Transverse colon (tissue), 4 donors: ENCODE measurements around the gene PTCH1. TPM values are rescaled to one million over a fixed set of nuclear protein-coding genes. Genes with fewer than 3 reads are reported as not detected.
A peak's percentile ranks its signal among the peaks of the same experiment; 100 is the strongest.

Experiments used
- DNase-seq: peaks from one replicate; pipeline ENCODE4 v3.0.0-alpha.2; 2019
- H3K27ac ChIP-seq, 4 donors: fragments of 200-600 bp; sonication (generic); 2 replicates each; pipeline ENCODE4 v1.5.1; 2016 to 2018; ENCODE audit warnings: inconsistent platforms in 4 of 4
- H3K27me3 ChIP-seq: fragments of 200-600 bp; sonication (generic); 2 replicates; pipeline ENCODE4 v1.5.1; 2017; ENCODE audit warnings: inconsistent platforms
- H3K36me3 ChIP-seq, 4 donors: fragments of 200-600 bp; sonication (generic); 2 replicates each; pipeline ENCODE4 v1.5.1; 2017 to 2019; ENCODE audit warnings: inconsistent platforms in 4 of 4
- H3K4me1 ChIP-seq, 4 donors: fragments of 200-600 bp; sonication (generic); 2 replicates each; pipeline ENCODE4 v1.5.1; 2017 to 2020; ENCODE audit warnings: inconsistent platforms in 4 of 4
- H3K4me3 ChIP-seq, 4 donors: fragments of 200-600 bp; sonication (generic); 1 replicate in 1 of 4; 2 replicates in 3 of 4; pipeline versions ENCODE4 v1.5.1 to v1.6.1; 2017 to 2019; ENCODE audit warnings: inconsistent platforms in 4 of 4
- H3K9me3 ChIP-seq, 2 donors: fragments of 200-600 bp; sonication (generic); 2 replicates each; pipeline ENCODE4 v1.5.1; 2017 to 2019; ENCODE audit warnings: inconsistent platforms in 2 of 2
- CTCF ChIP-seq, 5 experiments: fragments of 200-600 bp in 3 of 5; fragments of 450-650 bp in 2 of 5; sonication (generic) in 3 of 5; IDR thresholded peaks; 1 replicate in 2 of 5; 2 replicates in 3 of 5; pipeline ENCODE4 v1.5.1; 2016 to 2017; ENCODE audit warnings: antibody characterized with exemption in 5 of 5, inconsistent platforms in 3 of 5, mild to moderate bottlenecking in 2 of 5, moderate library complexity in 1 of 5
- EP300 ChIP-seq: sonication (generic); formaldehyde crosslinking; IDR thresholded peaks from one replicate; pipeline ENCODE4 v1.6.1; 2017; ENCODE audit warnings: antibody characterized with exemption, low read depth
- POLR2A ChIP-seq: fragments of 450-650 bp; IDR thresholded peaks from one replicate; pipeline ENCODE4 v1.6.1; 2016; ENCODE audit warnings: antibody characterized with exemption, mild to moderate bottlenecking, moderate library complexity
- POLR2AphosphoS5 ChIP-seq, 3 donors: sonication (generic); formaldehyde crosslinking; IDR thresholded peaks; one replicate each; pipeline ENCODE4 v1.6.1; 2016; ENCODE audit warnings: antibody characterized with exemption in 3 of 3
- WGBS, 2 donors: methylation state at CpG; one replicate each; pipeline ENCODE4 v1.1.5; 2018; ENCODE audit warnings: low coverage in 1 of 2; 5-methylcytosine and 5-hydroxymethylcytosine counted together
- in situ Hi-C, 4 donors: fragments of 200-750 bp; cut with MboI; loops; one replicate each; pipeline versions ENCODE4 v1.15.0 to v1.15.1; 2017; ENCODE audit warnings: low sequenced_read_pairs in 3 of 4, low pct_ligation_motif_present in 1 of 4, low pct_unique_long_range_greater_than_20kb in 1 of 4
- intact Hi-C: fragments of 100-400 bp; cut with DNase I; formaldehyde crosslinking; loops from one replicate; pipeline ENCODE4 v1.15.1; 2023; ENCODE audit warnings: low total_unique reads
- total RNA-seq, 4 donors: library from RNA; depleted of rRNA; stranded (reverse); fragments of >200 nt; gene quantifications; one replicate each; pipeline ENCODE4 v1.1.0, GENCODE V29; 2016

Gene PTCH1
- 10 to 100 TPM; 12.3 to 50.9 (median 26.4) TPM for total RNA-seq

DNA sequence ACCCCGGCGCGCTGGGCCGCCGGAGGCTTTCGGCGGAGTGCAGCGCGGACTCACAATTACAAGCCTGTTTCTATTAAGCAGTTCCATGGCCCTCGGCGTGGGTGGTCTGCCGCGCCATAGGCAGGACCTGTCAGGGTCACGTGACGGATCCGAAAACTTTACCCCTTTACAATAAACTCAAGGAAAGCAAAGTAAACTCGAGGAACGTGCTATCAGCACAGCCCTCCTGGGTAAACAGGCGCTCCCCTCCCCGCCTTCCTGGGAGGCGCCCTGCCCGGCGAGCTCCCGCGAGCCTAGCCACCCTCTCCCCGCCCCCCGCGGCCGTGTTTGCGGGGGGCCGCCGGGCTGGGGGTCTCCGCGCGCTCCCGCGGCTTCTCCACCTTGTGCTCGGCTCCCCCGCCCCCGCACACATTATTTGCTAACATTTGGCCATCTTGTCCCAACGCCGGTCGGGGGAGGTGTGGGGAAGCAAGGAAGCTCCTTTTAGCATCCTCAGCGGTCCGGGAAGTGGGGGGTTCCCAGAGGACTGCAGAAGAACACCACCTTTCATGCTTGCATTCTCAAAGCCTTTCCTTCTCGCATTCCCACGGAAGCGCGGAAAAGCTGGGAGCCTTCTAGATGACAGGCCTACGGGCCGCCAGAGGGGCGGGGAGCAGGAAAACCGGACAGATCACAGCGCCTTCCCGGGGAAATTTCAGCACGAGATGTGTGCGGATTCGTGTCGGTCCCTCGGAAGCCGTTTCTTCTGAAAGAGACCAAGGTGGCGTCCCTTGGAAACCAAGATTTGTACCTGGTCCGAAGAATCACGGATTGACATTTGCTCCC, at the start of gene PTCH1:
TSS of gene PTCH1 (minus strand) at position 238 of the 825 bp plus-strand sequence.
- intact Hi-C loops: loop anchor here (10.0 kb wide), 1 partner anchor 202 kb away; the partner anchor contains the start of gene FANCC
- H3K27me3 ChIP-seq: peaks cover 17% of the 10 kb centered on the region
- no peaks in the 10 kb centered on the region for H3K9me3 ChIP-seq
- in situ Hi-C loops: loop anchor here in 2 of 4 donors (10.0 to 25.0 kb wide), 2 partner anchors 205 to 358 kb away; partner anchors contain the start of genes ERCC6L2 (in 1 of the 2) and FANCC (in 1 of the 2)
- WGBS, 2 donors: 5% methylated on average over 50 of the region's 64 CpGs; no CpG with 5 or more reads in 1 of the 2 donors
- peaks cover 6 to 23% (median 12%) of the 10 kb centered on the region in 4 donors for H3K4me1 ChIP-seq
- peak within 1 kb of the TSS; percentile 82 to 84 (median 82) for H3K27ac ChIP-seq
- H3K36me3 ChIP-seq: no peaks in the 10 kb centered on the region
- peak; percentile 67 for DNase-seq
- H3K4me3 ChIP-seq: peak within 1 kb of the TSS; percentile 52 to 79 (median 61)
- no peak for TF ChIP-seq EP300
- TF ChIP-seq POLR2A: peak; percentile 34
- peak in 1 of 3 donors; percentile 39 for TF ChIP-seq POLR2AphosphoS5 (IDR thresholded peaks at IDR 0.05)
- no peak for TF ChIP-seq CTCF (IDR thresholded peaks at IDR 0.05)

DNA sequence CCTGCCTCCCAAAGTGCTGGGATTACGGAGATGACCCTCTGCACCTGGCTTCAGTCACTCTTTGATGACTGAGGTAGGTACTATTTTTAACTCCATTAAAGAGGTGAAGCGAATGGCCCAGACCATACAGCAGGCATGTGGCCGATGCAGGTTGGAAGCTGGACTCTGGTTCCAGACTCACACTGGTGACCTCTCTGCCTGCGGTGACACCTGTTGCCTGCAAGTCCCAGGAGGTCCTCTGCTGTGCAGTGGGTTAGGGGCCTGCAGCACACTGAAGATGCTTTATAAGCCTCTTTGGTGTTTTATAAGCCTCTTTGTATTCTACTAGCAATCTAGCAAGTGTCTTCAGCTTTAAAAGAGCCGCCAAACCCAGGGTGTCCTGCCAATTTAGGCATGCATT, 49.2 kb upstream of the PTCH1 start:
- no peaks in the 10 kb centered on the region for H3K9me3 ChIP-seq

DNA sequence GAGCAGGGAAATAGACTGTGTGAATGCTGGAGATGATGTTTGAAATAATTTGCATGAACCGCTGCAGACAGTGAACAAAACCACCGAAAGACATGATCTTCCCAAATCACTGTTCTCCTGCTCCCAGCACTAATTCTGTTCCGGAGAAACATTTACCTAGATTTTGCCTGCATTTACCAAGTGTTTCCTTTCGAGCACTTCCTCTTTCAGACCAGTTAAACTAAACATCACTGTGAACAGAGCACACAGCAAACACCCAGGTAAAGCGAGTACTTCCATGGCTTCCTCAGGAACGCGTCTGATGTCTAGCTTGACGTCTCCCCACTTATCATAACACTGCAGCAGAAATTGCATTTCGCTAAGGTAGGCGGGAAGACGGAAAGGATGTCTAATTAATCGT, 45.1 kb upstream of the PTCH1 start:
- in situ Hi-C loops: no loop called here
- Histone ChIP-seq H3K27ac (no peak overlapping the region), H3K9me3 (no peaks in the 10 kb centered on the region), H3K4me1 (no peaks in the 10 kb centered on the region), H3K36me3 (no peaks in the 10 kb centered on the region), H3K27me3 (no peaks in the 10 kb centered on the region), H3K4me3 (no peak overlapping the region)
- WGBS, 2 donors: 64 to 68% methylated on average over 12 of the region's 12 CpGs
- no peak for TF ChIP-seq CTCF (IDR thresholded peaks at IDR 0.05)
- no peak for TF ChIP-seq POLR2A
- TF ChIP-seq EP300: no peak
- no peak for TF ChIP-seq POLR2AphosphoS5 (IDR thresholded peaks at IDR 0.05)
- intact Hi-C loops: no loop called here
- no peak for DNase-seq

More for the DNA sequence above, 49.2 kb upstream of the PTCH1 start:
- no peaks in the 10 kb centered on the region for H3K4me1 ChIP-seq
- WGBS, 2 donors: 92 to 100% methylated on average over 1 to 5 of the region's 5 CpGs
- no peak overlapping the region for H3K4me3 ChIP-seq
- in situ Hi-C loops: no loop called here
- peaks cover 3% of the 10 kb centered on the region for H3K27me3 ChIP-seq
- H3K36me3 ChIP-seq: no peaks in the 10 kb centered on the region
- intact Hi-C loops: no loop called here
- TF ChIP-seq POLR2A (no peak), EP300 (no peak), POLR2AphosphoS5 (IDR thresholded peaks at IDR 0.05) (no peak), CTCF (IDR thresholded peaks at IDR 0.05) (no peak)
- H3K27ac ChIP-seq: no peak overlapping the region
- no peak for DNase-seq

- Histone ChIP-seq H3K27me3 (no peaks in the 10 kb centered on the region), H3K36me3 (no peaks in the 10 kb centered on the region), H3K27ac (no peak overlapping the region), H3K4me3 (no peak overlapping the region), H3K9me3 (no peaks in the 10 kb centered on the region), H3K4me1 (no peaks in the 10 kb centered on the region)
- intact Hi-C loops (no loop called here), in situ Hi-C loops (no loop called here)
- TF ChIP-seq POLR2A (no peak), CTCF (IDR thresholded peaks at IDR 0.05) (no peak), EP300 (no peak), POLR2AphosphoS5 (IDR thresholded peaks at IDR 0.05) (no peak)
- no peak for DNase-seq
- WGBS, 2 donors: 90% methylated on average over 11 of the region's 11 CpGs; no CpG with 5 or more reads in 1 of the 2 donors
These were observed 40.4 kb upstream of the PTCH1 start for GRCh38 chr9:95557142-95557541.
